IMR-90 (cell line): ENCODE measurements around the gene PARVG. TPM values are rescaled to one million over a fixed set of nuclear protein-coding genes. Genes with fewer than 3 reads are reported as not detected.

Experiments used
- ATAC-seq: fragments of 200-7000 bp; cut with Tn5 transposase; 2 replicates; pipeline ENCODE4 v1.9.1; 2020; ENCODE audit warnings: low read depth, mild to moderate bottlenecking, moderate library complexity
- BruUV-seq: library from RNA; stranded (reverse); fragments of 400-500 nt; replicated peaks from 2 replicates; lab custom pipeline; 2021; lab: Mats Ljungman, UMichigan
- CTCF ChIA-PET: fragments of 300-600 bp; formaldehyde crosslinking; extraction: SDS; loops from one replicate; lab custom pipeline; 2021; ENCODE audit warnings: antibody characterized with exemption; lab: Yijun Ruan, JAX
- POLR2A ChIA-PET: fragments of 300-600 bp; sonication (Branson Sonifier 250); formaldehyde crosslinking; loops from one replicate; lab custom pipeline; 2022; ENCODE audit warnings: antibody characterized with exemption; ENCODE audit not compliant: unreplicated experiment; lab: Charles Lee
- DNase-seq: peaks from one replicate; pipeline ENCODE4 v3.0.0; 2013
- H2AFZ ChIP-seq: replicated peaks from 2 replicates; pipeline ENCODE3; 2013; ENCODE audit warnings: low read length, mild to moderate bottlenecking; ENCODE audit not compliant: poor library complexity
- H2AK5ac ChIP-seq: 2 replicates; pipeline ENCODE4 v1.6.1; 2013; ENCODE audit warnings: low read depth, low read length, inconsistent platforms
- H2AK9ac ChIP-seq: replicated peaks from 2 replicates; pipeline ENCODE3; 2013; ENCODE audit warnings: mild to moderate bottlenecking, low read depth, low read length, moderate library complexity; ENCODE audit not compliant: poor library complexity
- H2BK120ac ChIP-seq: 2 replicates; pipeline ENCODE4 v1.6.1; 2013; ENCODE audit warnings: low read depth, low read length, inconsistent platforms
- H2BK15ac ChIP-seq: 3 replicates; pipeline ENCODE4 v1.6.1; 2013; ENCODE audit warnings: low read depth, low read length, inconsistent platforms
- H2BK20ac ChIP-seq: 2 replicates; pipeline ENCODE4 v1.6.1; 2013; ENCODE audit warnings: low read depth, mild to moderate bottlenecking, inconsistent platforms, low read length, moderate library complexity
- H2BK5ac ChIP-seq: 2 replicates; pipeline ENCODE4 v1.6.1; 2013; ENCODE audit warnings: mild to moderate bottlenecking, low read depth, low read length, inconsistent platforms; ENCODE audit not compliant: poor library complexity, severe bottlenecking
- H3K14ac ChIP-seq: replicated peaks from 2 replicates; pipeline ENCODE4 v1.6.1; 2013; ENCODE audit warnings: low read depth, low read length, inconsistent platforms
- H3K18ac ChIP-seq: 2 replicates; pipeline ENCODE4 v1.6.1; 2013; ENCODE audit warnings: low read depth, low read length, control low read depth
- H3K23ac ChIP-seq: 2 replicates; pipeline ENCODE4 v1.6.1; 2013; ENCODE audit warnings: low read depth, low read length, inconsistent platforms
- H3K27ac ChIP-seq: 2 replicates; pipeline ENCODE4 v1.5.1; 2013; ENCODE audit warnings: mild to moderate bottlenecking, control low read depth, low read length; ENCODE audit not compliant: insufficient read depth
- H3K27me3 ChIP-seq: 2 replicates; pipeline ENCODE4 v1.6.1; 2013; ENCODE audit warnings: low read length; ENCODE audit not compliant: control insufficient read depth, insufficient read depth
- H3K36me3 ChIP-seq: 2 replicates; pipeline ENCODE4 v1.6.1; 2013; ENCODE audit warnings: low read length, mixed read lengths; ENCODE audit not compliant: control insufficient read depth, insufficient read depth
- H3K4ac ChIP-seq: 2 replicates; pipeline ENCODE4 v1.6.1; 2013; ENCODE audit warnings: low read depth, low read length, inconsistent platforms
- H3K4me1 ChIP-seq: 2 replicates; pipeline ENCODE4 v1.6.1; 2013; ENCODE audit warnings: low read length, mixed read lengths; ENCODE audit not compliant: control insufficient read depth, insufficient read depth
- H3K4me2 ChIP-seq: 2 replicates; pipeline ENCODE4 v1.6.1; 2013; ENCODE audit warnings: low read depth, mild to moderate bottlenecking, control low read depth, low read length, moderate library complexity
- H3K4me3 ChIP-seq: 2 replicates; pipeline ENCODE4 v1.5.1; 2013; ENCODE audit warnings: low read depth, mild to moderate bottlenecking, control low read depth, low read length, moderate library complexity; ENCODE audit not compliant: insufficient read depth
- H3K56ac ChIP-seq: 2 replicates; pipeline ENCODE4 v1.6.1; 2013; ENCODE audit warnings: low read length, inconsistent platforms; ENCODE audit not compliant: insufficient read depth; ENCODE audit errors: extremely low read depth
- H3K79me1 ChIP-seq, 2 experiments: 2 replicates each; pipeline ENCODE4 v1.6.1; 2013; ENCODE audit warnings: low read length in 2 of 2, inconsistent platforms in 1 of 2, low read depth in 1 of 2
- H3K9ac ChIP-seq: 2 replicates; pipeline ENCODE4 v1.6.1; 2013; ENCODE audit warnings: low read depth, low read length, control low read depth
- H3K9me1 ChIP-seq: 2 replicates; pipeline ENCODE4 v1.6.1; 2013; ENCODE audit warnings: low read length, inconsistent platforms; ENCODE audit not compliant: insufficient read depth
- H3K9me3 ChIP-seq: 2 replicates; pipeline ENCODE4 v1.6.1; 2013; ENCODE audit warnings: low read length; ENCODE audit not compliant: control insufficient read depth, insufficient read depth
- H4K20me1 ChIP-seq: 2 replicates; pipeline ENCODE4 v1.6.1; 2013; ENCODE audit warnings: low read length, inconsistent platforms; ENCODE audit not compliant: insufficient read depth
- H4K5ac ChIP-seq: 2 replicates; pipeline ENCODE4 v1.6.1; 2013; ENCODE audit warnings: mild to moderate bottlenecking, low read depth, low read length, control low read depth
- H4K8ac ChIP-seq, 2 experiments: 2 replicates each; pipeline ENCODE4 v1.6.1; 2013; ENCODE audit warnings: low read depth in 2 of 2, low read length in 2 of 2, control low read depth in 1 of 2, inconsistent platforms in 1 of 2
- H4K91ac ChIP-seq: 2 replicates; pipeline ENCODE4 v1.6.1; 2013; ENCODE audit warnings: low read depth, low read length, inconsistent platforms; ENCODE audit not compliant: insufficient read depth
- BHLHE40 ChIP-seq: fragments of 150-350 bp; IDR thresholded peaks from 2 replicates; pipeline ENCODE4 v1.6.1; 2016; ENCODE audit warnings: mild to moderate bottlenecking, low read depth, low read length
- CEBPB ChIP-seq: IDR thresholded peaks from 2 replicates; pipeline ENCODE4 v1.6.1; 2012; ENCODE audit warnings: low read depth, low read length, improper control_type of control experiment
- CHD1 ChIP-seq: IDR thresholded peaks from 2 replicates; pipeline ENCODE4 v1.6.1; 2012; ENCODE audit warnings: low read depth, low read length, improper control_type of control experiment
- FOS ChIP-seq: fragments of 150-350 bp; IDR thresholded peaks from 2 replicates; pipeline ENCODE4 v1.6.1; 2016; ENCODE audit warnings: low read depth, low read length
- MAFK ChIP-seq: IDR thresholded peaks from 2 replicates; pipeline ENCODE4 v1.6.1; 2012; ENCODE audit warnings: low read depth, low read length, improper control_type of control experiment
- MAZ ChIP-seq: IDR thresholded peaks from 2 replicates; pipeline ENCODE4 v1.6.1; 2012; ENCODE audit warnings: low read depth, mild to moderate bottlenecking, low read length, improper control_type of control experiment, moderate library complexity, borderline replicate concordance
- MXI1 ChIP-seq: IDR thresholded peaks from 2 replicates; pipeline ENCODE4 v1.6.1; 2012; ENCODE audit warnings: low read depth, mild to moderate bottlenecking, low read length, moderate library complexity, borderline replicate concordance
- NFE2L2 ChIP-seq: fragments of 150-350 bp; IDR thresholded peaks from 2 replicates; pipeline ENCODE4 v1.6.1; 2016; ENCODE audit warnings: low read depth, mild to moderate bottlenecking, low read length
- RAD21 ChIP-seq: IDR thresholded peaks from 2 replicates; pipeline ENCODE4 v1.6.1; 2012; ENCODE audit warnings: low read length, improper control_type of control experiment
- RCOR1 ChIP-seq: IDR thresholded peaks from 2 replicates; pipeline ENCODE4 v1.6.1; 2012; ENCODE audit warnings: mild to moderate bottlenecking, low read length, improper control_type of control experiment; ENCODE audit not compliant: insufficient replicate concordance
- RFX5 ChIP-seq: IDR thresholded peaks from 2 replicates; pipeline ENCODE4 v1.8.0; 2012; ENCODE audit warnings: low read depth, mild to moderate bottlenecking, low read length, moderate library complexity
- SMC3 ChIP-seq: fragments of 150-350 bp; IDR thresholded peaks from 2 replicates; pipeline ENCODE4 v1.6.1; 2016; ENCODE audit warnings: low read depth, mild to moderate bottlenecking, antibody characterized with exemption, low read length, moderate library complexity
- WGBS, 2 experiments: methylation state at CpG; one replicate each; pipeline versions ENCODE4 v1.1.5 to v1.1.7; 2013; ENCODE audit warnings: missing lambda C conversion rate in 2 of 2; ENCODE audit not compliant: insufficient read length in 1 of 2; ENCODE audit errors: extremely low coverage in 2 of 2; 5-methylcytosine and 5-hydroxymethylcytosine counted together
- dilution Hi-C: fragments of 300-500 bp; cut with HindIII; formaldehyde crosslinking; loops from one replicate; pipeline ENCODE4 v1.14.3; 2018; ENCODE audit warnings: low sequenced_read_pairs; ENCODE audit not compliant: unreplicated experiment
- in situ Hi-C: fragments of 300-500 bp; cut with MboI; formaldehyde crosslinking; loops from 3 replicates; pipeline ENCODE4 v1.14.3; 2019; ENCODE audit warnings: low sequenced_read_pairs, inconsistent platforms, mixed read lengths
- intact Hi-C: fragments of 100-400 bp; cut with micrococcal nuclease; formaldehyde crosslinking; loops from 2 replicates; pipeline ENCODE4 v1.10.0; 2022
- polyA plus RNA-seq, 3 experiments: library from polyadenylated mRNA; depleted of rRNA; stranded (reverse); fragments of >200 nt; gene quantifications; 2 replicates each; pipeline ENCODE4 v1.2.3, GENCODE V29; 2012; ENCODE audit warnings: low replicate concordance in 1 of 3
- total RNA-seq: library from RNA; depleted of rRNA; stranded (reverse); fragments of >200 nt; gene quantifications from 2 replicates; pipeline ENCODE4 v1.2.3, GENCODE V29; 2012
- TF ChIP-seq, protein P1 (sequence below): fragments of 150-350 bp; IDR thresholded peaks from 2 replicates; pipeline ENCODE4 v1.6.1; 2017; ENCODE audit warnings: mild to moderate bottlenecking, antibody characterized with exemption, low read length, low read depth
- TF ChIP-seq, protein P2 (sequence below): conservative IDR thresholded peaks from 2 replicates; pipeline ENCODE4 v1.5.1; 2012; ENCODE audit warnings: mild to moderate bottlenecking, low read depth, low read length, improper control_type of control experiment
- TF ChIP-seq, protein P3 (sequence below): fragments of 150-350 bp; IDR thresholded peaks from 2 replicates; pipeline ENCODE4 v1.6.1; 2016; ENCODE audit warnings: low read depth, mild to moderate bottlenecking, low read length, moderate library complexity, borderline replicate concordance

PARVG gene
- total and polyA plus RNA-seq, 2 of the 4 experiments (the other 2 are of a cell fraction), result not detected

DNA sequence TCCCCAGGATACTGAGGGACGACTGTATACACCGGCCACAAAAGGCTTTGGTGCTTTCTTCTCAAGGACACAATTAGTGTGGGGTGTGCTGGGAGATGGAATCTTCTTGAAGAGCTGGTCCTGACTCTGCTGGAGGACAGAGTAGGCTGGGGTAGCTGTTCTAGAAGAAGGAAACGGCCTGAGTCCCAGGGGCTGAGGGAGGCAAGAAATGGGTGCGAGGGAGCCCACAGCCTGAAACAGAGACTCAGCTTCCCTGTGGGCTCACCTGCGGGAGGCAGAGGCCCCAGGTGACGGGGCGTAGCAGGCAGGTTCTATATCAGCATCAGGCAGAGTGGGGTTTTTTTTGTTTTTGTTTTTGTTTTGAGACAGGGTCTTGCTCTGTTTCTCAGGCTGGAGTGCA lies 36.6 kb downstream of the PARVG start:
- Histone ChIP-seq H3K9ac (no peak overlapping the region), H2BK15ac (no peak overlapping the region), H3K79me1 (no peaks in the 10 kb centered on the region), H2BK5ac (no peak overlapping the region), H3K4ac (no peak overlapping the region), H3K27ac (no peak overlapping the region), H3K14ac (no peak overlapping the region), H4K5ac (no peak overlapping the region), H2AK5ac (no peak overlapping the region), H3K4me3 (no peak overlapping the region), H2BK120ac (no peak overlapping the region), H2AFZ (no peak overlapping the region), H4K20me1 (no peaks in the 10 kb centered on the region), H3K27me3 (peaks cover 13% of the 10 kb centered on the region), H4K8ac (no peak overlapping the region), H3K4me2 (no peak overlapping the region), H3K9me1 (no peaks in the 10 kb centered on the region), H3K56ac (no peak overlapping the region), H2AK9ac (no peak overlapping the region), H2BK20ac (no peak overlapping the region), H3K36me3 (no peaks in the 10 kb centered on the region), H3K4me1 (peaks cover 2% of the 10 kb centered on the region; the same call in 1 of the 2 replicates), H3K18ac (no peak overlapping the region), H3K9me3 (peaks cover 11% of the 10 kb centered on the region), H3K23ac (no peak overlapping the region), H4K91ac (no peak overlapping the region)
- TF ChIP-seq MAZ, result no peak
- no peak for TF ChIP-seq RAD21
- no peak for TF ChIP-seq FOS
- TF ChIP-seq CHD1, result no peak
- TF ChIP-seq RCOR1, result no peak
- TF ChIP-seq MAFK, result no peak
- TF ChIP-seq MXI1, result no peak
- no peak for TF ChIP-seq CEBPB
- TF ChIP-seq, protein P1, sequence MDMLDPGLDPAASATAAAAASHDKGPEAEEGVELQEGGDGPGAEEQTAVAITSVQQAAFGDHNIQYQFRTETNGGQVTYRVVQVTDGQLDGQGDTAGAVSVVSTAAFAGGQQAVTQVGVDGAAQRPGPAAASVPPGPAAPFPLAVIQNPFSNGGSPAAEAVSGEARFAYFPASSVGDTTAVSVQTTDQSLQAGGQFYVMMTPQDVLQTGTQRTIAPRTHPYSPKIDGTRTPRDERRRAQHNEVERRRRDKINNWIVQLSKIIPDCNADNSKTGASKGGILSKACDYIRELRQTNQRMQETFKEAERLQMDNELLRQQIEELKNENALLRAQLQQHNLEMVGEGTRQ, result no peak
- no peak for TF ChIP-seq NFE2L2
- TF ChIP-seq RFX5, result no peak
- TF ChIP-seq SMC3, result no peak
- no peak for TF ChIP-seq BHLHE40
- TF ChIP-seq, protein P2, sequence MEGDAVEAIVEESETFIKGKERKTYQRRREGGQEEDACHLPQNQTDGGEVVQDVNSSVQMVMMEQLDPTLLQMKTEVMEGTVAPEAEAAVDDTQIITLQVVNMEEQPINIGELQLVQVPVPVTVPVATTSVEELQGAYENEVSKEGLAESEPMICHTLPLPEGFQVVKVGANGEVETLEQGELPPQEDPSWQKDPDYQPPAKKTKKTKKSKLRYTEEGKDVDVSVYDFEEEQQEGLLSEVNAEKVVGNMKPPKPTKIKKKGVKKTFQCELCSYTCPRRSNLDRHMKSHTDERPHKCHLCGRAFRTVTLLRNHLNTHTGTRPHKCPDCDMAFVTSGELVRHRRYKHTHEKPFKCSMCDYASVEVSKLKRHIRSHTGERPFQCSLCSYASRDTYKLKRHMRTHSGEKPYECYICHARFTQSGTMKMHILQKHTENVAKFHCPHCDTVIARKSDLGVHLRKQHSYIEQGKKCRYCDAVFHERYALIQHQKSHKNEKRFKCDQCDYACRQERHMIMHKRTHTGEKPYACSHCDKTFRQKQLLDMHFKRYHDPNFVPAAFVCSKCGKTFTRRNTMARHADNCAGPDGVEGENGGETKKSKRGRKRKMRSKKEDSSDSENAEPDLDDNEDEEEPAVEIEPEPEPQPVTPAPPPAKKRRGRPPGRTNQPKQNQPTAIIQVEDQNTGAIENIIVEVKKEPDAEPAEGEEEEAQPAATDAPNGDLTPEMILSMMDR, result no peak
- TF ChIP-seq, protein P3, sequence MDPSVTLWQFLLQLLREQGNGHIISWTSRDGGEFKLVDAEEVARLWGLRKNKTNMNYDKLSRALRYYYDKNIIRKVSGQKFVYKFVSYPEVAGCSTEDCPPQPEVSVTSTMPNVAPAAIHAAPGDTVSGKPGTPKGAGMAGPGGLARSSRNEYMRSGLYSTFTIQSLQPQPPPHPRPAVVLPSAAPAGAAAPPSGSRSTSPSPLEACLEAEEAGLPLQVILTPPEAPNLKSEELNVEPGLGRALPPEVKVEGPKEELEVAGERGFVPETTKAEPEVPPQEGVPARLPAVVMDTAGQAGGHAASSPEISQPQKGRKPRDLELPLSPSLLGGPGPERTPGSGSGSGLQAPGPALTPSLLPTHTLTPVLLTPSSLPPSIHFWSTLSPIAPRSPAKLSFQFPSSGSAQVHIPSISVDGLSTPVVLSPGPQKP, result no peak
- DNase-seq (no peak), ATAC-seq (no peak)
- intact Hi-C loops, result no loop called here
- dilution Hi-C loops, result no loop called here
- WGBS, 2 experiments, result 57% methylated on average over 3 of the region's 7 CpGs; no CpG with 5 or more reads in 1 of the 2 experiments
- BruUV-seq, result no TSS peak
- ChIA-PET POLR2A (interaction anchor here (0.5 kb wide), 1 partner anchor 14 kb away, joined by 3 read pairs; no protein-coding TSS in a partner anchor), CTCF (no interaction called here)
- in situ Hi-C loops, result no loop called here
